Sciatic nerve (tissue), 2 donors: ENCODE results near the gene TAF7. TPM values are rescaled to one million over a fixed set of nuclear protein-coding genes. Genes with fewer than 3 reads are reported as not detected.
A peak's percentile ranks its signal among the peaks of the same experiment; 100 is the strongest.
"Not testable (repeated sequence)": the region's sequence is repeated elsewhere in the genome, so short reads cannot be mapped to it uniquely, and the experiment has no call there.

ENCODE experiments used
- ATAC-seq: fragments of 200-7000 bp; cut with Tn5 transposase; one replicate; pipeline ENCODE4 v1.9.1; 2020; ENCODE audit warnings: mild to moderate bottlenecking, moderate library complexity
- DNase-seq: peaks from one replicate; pipeline ENCODE4 v3.0.0-alpha.2; 2020; ENCODE audit warnings: low spot score
- intact Hi-C: fragments of 100-400 bp; cut with DNase I; formaldehyde crosslinking; loops from one replicate; pipeline ENCODE4 v1.14.2; 2022
- total RNA-seq: library from RNA; stranded (reverse); fragmentation: NEBNext Ultra II Directional; extraction: Animal tissue kit (Norgen Biotek cat#: 25700); gene quantifications from one replicate; pipeline ENCODE4 v1.2.1, GENCODE V29; 2021
- donor health status: DM: no; HTN: no; CAD: no.
- donor health status: DM: no; HTN: no; CAD: no.

TAF7 gene
- 84.3 TPM for total RNA-seq

GRCh38 chr5:141320225-141321169, at the start of gene TAF7:
TSS of gene TAF7 (minus strand) at chr5:141320784. CDS start at chr5:141320044, 740 bp downstream.
- intact Hi-C loops, result loop anchor here (5.0 kb wide), 1 partner anchor 237 kb away; no protein-coding TSS in a partner anchor
- ATAC-seq, result peak; percentile 100

GRCh38 chr5:141366016-141366896, 45.7 kb upstream of the TAF7 start:
- DNase-seq, result no peak
- ATAC-seq, result no peak

More at GRCh38 chr5:141320225-141321169, at the start of gene TAF7:
- DNase-seq, result peak; percentile 95

GRCh38 chr5:141363952-141364660, 43.5 kb upstream of the TAF7 start, which contains the start of gene PCDHGA5:
TSS of gene PCDHGA5 (plus strand) at chr5:141364162. CDS start at chr5:141364331, 169 bp downstream.
- no peak for ATAC-seq
- DNase-seq, result no peak
- intact Hi-C loops, result no loop called here

More at GRCh38 chr5:141366016-141366896, 45.7 kb upstream of the TAF7 start:
- intact Hi-C loops, result no loop called here

GRCh38 chr5:141362719-141363118, 42.1 kb upstream of the TAF7 start:
- DNase-seq (no peak), ATAC-seq (no peak)
- intact Hi-C loops, result no loop called here

- intact Hi-C loops, result no loop called here
- DNase-seq, result no peak
These were observed 40.1 kb upstream of the TAF7 start for GRCh38 chr5:141360685-141361084.

GRCh38 chr5:141359790-141360426, 39.3 kb upstream of the TAF7 start, which contains the start of gene PCDHGB2:
TSS of gene PCDHGB2 (plus strand) at chr5:141359994. CDS start at chr5:141360136, 142 bp downstream.
- intact Hi-C loops, result no loop called here
- no peak for ATAC-seq
- DNase-seq, result no peak

More at GRCh38 chr5:141360685-141361084, 40.1 kb upstream of the TAF7 start:
- no peak for ATAC-seq

- intact Hi-C loops, result no loop called here
- ATAC-seq (no peak), DNase-seq (no peak)
These were observed 36.4 kb upstream of the TAF7 start for GRCh38 chr5:141356950-141357349.

- DNase-seq (no peak), ATAC-seq (no peak)
- intact Hi-C loops, result no loop called here
These were observed 35.5 kb upstream of the TAF7 start for GRCh38 chr5:141356133-141356532.

GRCh38 chr5:141355641-141356040, 35.1 kb upstream of the TAF7 start:
- ATAC-seq (no peak), DNase-seq (no peak)
- intact Hi-C loops, result no loop called here

GRCh38 chr5:141354900-141355469, 34.4 kb upstream of the TAF7 start, which contains the start of gene PCDHGA4:
TSS of gene PCDHGA4 (plus strand) at chr5:141355021. CDS start at chr5:141355108, 87 bp downstream.
- ATAC-seq (no peak), DNase-seq (no peak)
- intact Hi-C loops, result no loop called here

- DNase-seq, result no peak
- intact Hi-C loops, result no loop called here
These were observed 31.0 kb upstream of the TAF7 start for GRCh38 chr5:141351591-141351990.

GRCh38 chr5:141349917-141350619, 29.5 kb upstream of the TAF7 start, which contains the start of gene PCDHGB1:
TSS of gene PCDHGB1 (plus strand) at chr5:141350099. CDS start at chr5:141350261, 162 bp downstream.
- ATAC-seq (no peak), DNase-seq (no peak)
- intact Hi-C loops, result no loop called here

More at GRCh38 chr5:141351591-141351990, 31.0 kb upstream of the TAF7 start:
- ATAC-seq, result no peak

GRCh38 chr5:141346017-141346416, 25.4 kb upstream of the TAF7 start:
- intact Hi-C loops, ATAC-seq, DNase-seq: not testable (repeated sequence)

- ATAC-seq, result no peak
- intact Hi-C loops, result no loop called here
- DNase-seq, result no peak
These were observed 24.7 kb upstream of the TAF7 start for GRCh38 chr5:141345327-141345726.

- DNase-seq (no peak), ATAC-seq (no peak)
- intact Hi-C loops, result no loop called here
These were observed 23.4 kb upstream of the TAF7 start for GRCh38 chr5:141343953-141344463.

- intact Hi-C loops, result no loop called here
- ATAC-seq (no peak), DNase-seq (no peak)
These were observed 22.8 kb upstream of the TAF7 start, which contains the start of gene PCDHGA3 for GRCh38 chr5:141343242-141343952. TSS of gene PCDHGA3 (plus strand) at chr5:141343829. CDS start at chr5:141344034, 205 bp downstream.
